Measurements from ENCODE around the gene RTF2.

The RTF2 gene

DNA sequence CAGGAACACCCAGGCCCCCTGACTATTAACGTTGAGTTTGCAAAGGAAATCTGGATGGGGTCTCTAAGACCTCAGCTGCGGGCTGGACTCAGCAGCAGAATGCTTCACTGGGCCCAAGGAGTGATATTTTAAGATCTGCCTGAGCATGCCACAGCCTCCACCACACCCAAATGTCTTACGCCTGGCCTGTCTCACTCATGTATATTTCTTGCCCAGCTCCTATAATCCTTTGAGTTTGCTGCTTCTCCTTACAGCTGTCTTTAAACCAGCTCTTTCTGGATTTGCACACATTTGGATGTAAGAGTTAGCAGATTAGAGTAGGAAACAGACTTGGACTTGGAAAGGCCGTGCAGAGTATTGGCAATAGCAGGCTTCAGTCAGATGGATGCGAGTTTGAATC, 40.0 kb upstream of the RTF2 start:
- no peak overlapping the region for H3K4me3 ChIP-seq (ENCODE audit: low read depth, low read length)
- H3K27me3 ChIP-seq (replicated peaks): no peaks in the 10 kb centered on the region
- no peak for DNase-seq
- in situ Hi-C loops (cut with HindIII; ENCODE audit: low pct_ligation_motif_present, low sequenced_read_pairs): no loop called here
- no peak overlapping the region for H3K27ac ChIP-seq
- TF ChIP-seq, protein P1, sequence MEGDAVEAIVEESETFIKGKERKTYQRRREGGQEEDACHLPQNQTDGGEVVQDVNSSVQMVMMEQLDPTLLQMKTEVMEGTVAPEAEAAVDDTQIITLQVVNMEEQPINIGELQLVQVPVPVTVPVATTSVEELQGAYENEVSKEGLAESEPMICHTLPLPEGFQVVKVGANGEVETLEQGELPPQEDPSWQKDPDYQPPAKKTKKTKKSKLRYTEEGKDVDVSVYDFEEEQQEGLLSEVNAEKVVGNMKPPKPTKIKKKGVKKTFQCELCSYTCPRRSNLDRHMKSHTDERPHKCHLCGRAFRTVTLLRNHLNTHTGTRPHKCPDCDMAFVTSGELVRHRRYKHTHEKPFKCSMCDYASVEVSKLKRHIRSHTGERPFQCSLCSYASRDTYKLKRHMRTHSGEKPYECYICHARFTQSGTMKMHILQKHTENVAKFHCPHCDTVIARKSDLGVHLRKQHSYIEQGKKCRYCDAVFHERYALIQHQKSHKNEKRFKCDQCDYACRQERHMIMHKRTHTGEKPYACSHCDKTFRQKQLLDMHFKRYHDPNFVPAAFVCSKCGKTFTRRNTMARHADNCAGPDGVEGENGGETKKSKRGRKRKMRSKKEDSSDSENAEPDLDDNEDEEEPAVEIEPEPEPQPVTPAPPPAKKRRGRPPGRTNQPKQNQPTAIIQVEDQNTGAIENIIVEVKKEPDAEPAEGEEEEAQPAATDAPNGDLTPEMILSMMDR (IDR thresholded peaks at IDR 0.05; ENCODE audit: low read depth, low read length, missing control alignments): no peak
- H3K36me3 ChIP-seq (replicated peaks): no peaks in the 10 kb centered on the region

- in situ Hi-C loops (cut with HindIII; ENCODE audit: low pct_ligation_motif_present, low sequenced_read_pairs): no loop called here
- Histone ChIP-seq H3K4me3 (ENCODE audit: low read depth, low read length) (no peak overlapping the region), H3K36me3 (replicated peaks) (no peaks in the 10 kb centered on the region), H3K27ac (peak overlapping the region; percentile 74), H3K27me3 (replicated peaks) (no peaks in the 10 kb centered on the region)
- DNase-seq: no peak
- TF ChIP-seq, protein P1 (IDR thresholded peaks at IDR 0.05; ENCODE audit: low read depth, low read length, missing control alignments): no peak
These were observed 39.5 kb upstream of the RTF2 start for GRCh38 chr20:56428881-56429280.

- DNase-seq: peak; percentile 90
- in situ Hi-C loops (cut with HindIII; ENCODE audit: low pct_ligation_motif_present, low sequenced_read_pairs): no loop called here
- Histone ChIP-seq H3K4me3 (ENCODE audit: low read depth, low read length) (no peak overlapping the region), H3K27me3 (replicated peaks) (no peaks in the 10 kb centered on the region), H3K36me3 (replicated peaks) (no peaks in the 10 kb centered on the region), H3K27ac (peak overlapping the region; percentile 74)
- TF ChIP-seq, protein P1 (IDR thresholded peaks at IDR 0.05; ENCODE audit: low read depth, low read length, missing control alignments): no peak
These were observed 38.9 kb upstream of the RTF2 start for GRCh38 chr20:56429502-56429901.

DNA sequence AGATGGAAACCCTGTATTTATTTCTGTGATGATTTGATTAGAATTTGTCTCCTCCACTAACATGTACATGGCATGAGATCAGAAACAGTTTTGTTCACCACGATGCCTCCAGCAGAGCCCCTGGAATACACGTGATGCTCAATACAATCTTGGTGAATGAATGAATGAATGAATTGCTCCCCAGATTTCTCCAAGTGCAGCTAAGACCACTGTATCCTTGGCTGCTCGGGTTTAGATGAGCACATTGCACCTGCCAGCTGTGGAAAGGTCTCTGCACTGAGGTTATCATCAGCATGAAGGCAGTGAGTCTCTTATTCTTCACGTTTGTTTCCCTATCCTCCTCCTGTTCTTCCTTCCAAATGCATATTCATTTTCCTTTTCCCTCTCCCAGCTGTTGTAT, 38.5 kb upstream of the RTF2 start:
- H3K27ac ChIP-seq: peak overlapping the region; percentile 74
- DNase-seq: no peak
- H3K27me3 ChIP-seq (replicated peaks): no peaks in the 10 kb centered on the region
- H3K4me3 ChIP-seq (ENCODE audit: low read depth, low read length): no peak overlapping the region
- TF ChIP-seq, protein P1 (IDR thresholded peaks at IDR 0.05; ENCODE audit: low read depth, low read length, missing control alignments): no peak
- in situ Hi-C loops (cut with HindIII; ENCODE audit: low pct_ligation_motif_present, low sequenced_read_pairs): no loop called here
- H3K36me3 ChIP-seq (replicated peaks): no peaks in the 10 kb centered on the region

DNA sequence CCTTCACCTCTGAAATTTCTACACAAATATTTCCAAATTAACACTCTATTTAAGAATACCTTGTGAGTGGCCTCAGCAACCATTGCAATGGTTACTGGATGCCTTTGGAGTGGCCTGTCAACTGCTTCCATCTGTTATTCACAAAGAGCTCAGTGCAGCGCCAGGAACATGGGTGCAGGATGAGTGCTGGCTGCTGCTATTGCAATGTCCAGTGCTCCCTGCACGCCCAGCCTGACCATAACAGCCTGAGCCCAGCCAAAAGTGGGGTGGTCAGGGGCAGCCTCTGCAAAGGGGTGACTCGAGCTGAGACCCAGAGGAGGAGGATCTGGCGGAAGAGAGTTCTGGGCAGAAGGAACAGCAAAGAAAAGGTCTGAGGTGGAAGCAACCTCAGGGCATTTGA, 38.0 kb upstream of the RTF2 start:
- no peaks in the 10 kb centered on the region for H3K36me3 ChIP-seq (replicated peaks)
- H3K4me3 ChIP-seq (ENCODE audit: low read depth, low read length): no peak overlapping the region
- no peak for DNase-seq
- no peaks in the 10 kb centered on the region for H3K27me3 ChIP-seq (replicated peaks)
- no peak overlapping the region for H3K27ac ChIP-seq
- TF ChIP-seq, protein P1 (IDR thresholded peaks at IDR 0.05; ENCODE audit: low read depth, low read length, missing control alignments): no peak
- in situ Hi-C loops (cut with HindIII; ENCODE audit: low pct_ligation_motif_present, low sequenced_read_pairs): no loop called here

DNA sequence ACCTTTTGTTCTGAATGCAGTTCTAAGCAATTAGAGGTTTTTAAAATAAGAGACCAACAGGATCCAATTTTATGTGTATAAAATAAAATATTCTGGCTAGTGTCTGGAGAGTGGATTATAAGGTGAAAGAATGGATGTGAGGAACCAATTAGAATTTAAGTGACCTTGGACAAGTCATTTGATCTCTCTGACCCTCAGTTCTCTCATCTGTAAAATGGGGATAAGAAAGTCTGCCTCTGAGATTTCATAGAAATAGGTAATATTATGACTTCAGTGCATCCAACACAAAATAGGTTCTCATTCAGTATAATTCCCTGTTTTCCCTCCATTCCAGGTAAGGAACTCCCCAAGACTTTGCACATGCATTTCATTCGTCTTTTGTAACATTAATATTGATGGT, 37.5 kb upstream of the RTF2 start:
- no peak overlapping the region for H3K27ac ChIP-seq
- TF ChIP-seq, protein P1 (IDR thresholded peaks at IDR 0.05; ENCODE audit: low read depth, low read length, missing control alignments): no peak
- in situ Hi-C loops (cut with HindIII; ENCODE audit: low pct_ligation_motif_present, low sequenced_read_pairs): no loop called here
- H3K4me3 ChIP-seq (ENCODE audit: low read depth, low read length): no peak overlapping the region
- H3K36me3 ChIP-seq (replicated peaks): no peaks in the 10 kb centered on the region
- DNase-seq: no peak
- H3K27me3 ChIP-seq (replicated peaks): no peaks in the 10 kb centered on the region

Measured in brain microvascular endothelial cell (primary cell).